GM19463 (cell line): ENCODE data around the gene CDK17.
"Not testable (repeated sequence)": the region's sequence is repeated elsewhere in the genome, so short reads cannot be mapped to it uniquely, and the experiment has no call there.

Source experiments
- ATAC-seq: cut with Tn5 transposase; IDR thresholded peaks from one replicate; pipeline ENCODE4 v1.9.1; 2021; ENCODE audit warnings: mild to moderate bottlenecking, moderate library complexity; ENCODE audit not compliant: unreplicated experiment

The CDK17 gene

DNA sequence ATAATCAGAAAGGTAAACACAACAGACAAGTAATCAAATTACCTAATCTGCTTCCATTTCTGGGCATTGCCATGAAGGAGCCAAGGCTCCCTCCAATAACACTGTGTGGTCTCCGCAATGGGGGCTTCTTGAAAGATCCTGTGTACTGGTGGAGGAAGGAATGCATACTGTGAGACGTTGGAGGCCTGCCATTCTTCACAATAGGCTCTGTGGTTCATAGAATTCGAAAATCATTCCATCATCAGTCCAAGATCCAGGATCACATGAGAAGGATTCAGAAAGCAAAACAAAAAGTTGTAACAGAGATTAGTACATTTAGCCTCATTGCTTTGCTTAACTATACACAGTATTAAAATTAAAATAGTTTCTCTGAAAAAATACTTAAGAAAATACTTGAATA lies 76.3 kb downstream of the CDK17 start:
- ATAC-seq, result no peak

DNA sequence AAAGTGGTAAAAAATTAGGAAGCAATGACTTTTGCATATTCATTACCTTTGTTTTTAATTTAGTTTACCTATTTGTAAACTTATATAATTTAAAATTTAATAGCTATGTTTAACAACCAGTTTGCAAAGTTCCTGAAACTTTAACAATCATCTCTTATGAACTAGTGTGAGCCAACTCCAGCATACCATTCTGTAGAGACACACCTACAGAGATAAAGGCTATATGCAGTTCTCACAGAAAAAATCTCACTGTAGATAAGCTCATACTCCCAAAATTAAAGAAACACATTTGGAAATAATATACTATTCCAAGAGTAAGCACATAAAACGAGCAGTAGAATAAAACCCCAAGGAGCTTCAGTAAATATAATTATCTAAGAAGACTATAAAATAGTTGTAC lies 77.5 kb downstream of the CDK17 start:
- no peak for ATAC-seq

GRCh38 chr12:96321941-96322340 lies 78.3 kb downstream of the CDK17 start:
- no peak for ATAC-seq

DNA sequence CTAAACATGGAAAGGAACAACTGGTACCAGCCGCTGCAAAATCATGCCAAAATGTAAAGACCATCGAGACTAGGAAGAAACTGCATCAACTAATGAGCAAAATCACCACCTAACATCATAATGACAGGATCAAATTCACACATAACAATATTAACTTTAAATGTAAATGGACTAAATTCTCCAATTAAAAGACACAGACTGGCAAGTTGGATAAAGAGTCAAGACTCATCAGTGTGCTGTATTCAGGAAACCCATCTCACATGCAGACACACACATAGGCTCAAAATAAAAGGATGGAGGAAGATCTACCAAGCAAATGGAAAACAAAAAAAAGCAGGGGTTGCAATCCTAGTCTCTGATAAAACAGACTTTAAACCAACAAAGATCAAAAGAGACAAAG lies 82.4 kb downstream of the CDK17 start:
- ATAC-seq, result not testable (repeated sequence)

DNA sequence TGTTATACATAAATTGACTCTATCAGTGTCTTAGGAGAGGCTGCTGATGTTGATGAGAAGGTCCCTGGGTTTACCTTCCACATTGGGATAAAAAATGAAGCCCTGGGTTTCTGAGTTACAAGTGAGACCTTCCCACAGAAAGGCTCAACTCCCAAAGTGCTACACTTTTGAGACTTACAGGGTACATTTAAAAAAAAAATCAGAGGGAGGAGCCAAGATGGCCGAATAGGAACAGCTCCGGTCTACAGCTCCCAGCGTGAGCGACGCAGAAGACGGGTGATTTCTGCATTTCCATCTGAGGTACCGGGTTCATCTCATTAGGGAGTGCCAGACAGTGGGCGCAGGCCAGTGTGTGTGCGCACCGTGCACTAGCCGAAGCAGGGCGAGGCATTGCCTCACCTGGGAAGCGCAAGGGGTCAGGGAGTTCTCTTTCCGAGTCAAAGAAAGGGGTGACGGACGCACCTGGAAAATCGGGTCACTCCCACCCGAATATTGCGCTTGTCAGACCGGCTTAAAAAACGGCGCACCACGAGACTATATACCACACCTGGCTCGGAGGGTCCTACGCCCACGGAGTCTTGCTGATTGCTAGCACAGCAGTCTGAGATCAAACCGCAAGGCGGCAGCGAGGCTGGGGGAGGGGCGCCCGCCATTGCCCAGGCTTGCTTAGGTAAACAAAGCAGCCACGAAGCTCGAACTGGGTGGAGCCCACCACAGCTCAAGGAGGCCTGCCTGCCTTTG lies 84.3 kb downstream of the CDK17 start:
- not testable (repeated sequence) for ATAC-seq

GRCh38 chr12:96314723-96315122 lies 85.5 kb downstream of the CDK17 start:
- ATAC-seq, result no peak

DNA sequence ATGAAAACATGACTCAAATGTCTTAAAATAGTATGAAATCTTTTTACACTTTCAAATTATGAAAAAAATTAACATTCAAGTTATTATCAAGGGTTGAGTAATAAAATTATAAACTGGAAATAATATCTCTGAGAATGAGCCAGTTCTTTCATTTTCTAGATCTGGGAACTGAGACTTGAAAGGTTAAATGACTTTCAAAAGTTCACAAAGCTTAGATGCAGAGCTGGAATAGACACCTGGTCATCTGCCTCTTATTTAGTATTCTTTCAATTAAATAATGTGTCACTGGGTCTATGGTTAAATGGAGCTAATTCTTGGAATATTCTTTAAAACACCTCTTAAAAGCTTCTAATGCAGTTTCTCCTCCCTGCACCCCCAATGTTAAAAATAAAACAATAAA lies 86.6 kb downstream of the CDK17 start:
- no peak for ATAC-seq

DNA sequence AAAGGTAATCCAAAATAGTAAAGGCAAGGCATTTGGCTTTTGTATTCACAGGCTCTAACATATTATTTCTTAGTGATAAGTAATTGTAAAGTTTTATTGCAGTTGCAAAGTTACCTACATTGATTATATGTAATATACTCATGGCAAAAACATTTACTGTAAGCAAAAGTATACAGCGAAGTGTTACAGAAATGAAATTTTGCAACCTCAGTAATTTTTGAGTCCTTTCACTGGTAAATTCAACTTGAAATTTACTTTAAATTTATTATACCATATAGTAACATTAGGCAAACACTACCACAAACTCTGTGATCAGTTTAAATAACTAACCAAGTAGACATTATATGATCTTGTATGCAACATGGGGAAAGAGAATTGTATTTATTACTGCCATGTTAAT lies 89.0 kb downstream of the CDK17 start:
- ATAC-seq, result no peak

DNA sequence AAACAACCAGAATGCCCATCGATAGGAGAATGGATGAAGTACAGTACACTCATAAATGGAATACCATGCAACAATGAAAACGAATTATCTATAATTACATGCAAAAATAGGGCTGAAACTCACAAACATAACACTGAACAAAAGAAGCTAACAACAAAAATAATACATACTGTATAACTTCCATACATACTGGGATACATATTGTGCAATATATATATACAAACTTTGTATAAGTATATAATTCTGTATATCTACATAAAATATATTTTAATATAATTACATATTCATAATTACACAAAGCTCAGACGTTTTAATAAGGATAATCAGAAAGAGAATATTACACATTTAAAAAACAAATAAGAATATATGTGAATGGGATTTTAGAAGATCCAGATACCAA lies 90.2 kb downstream of the CDK17 start:
- ATAC-seq, result no peak

DNA sequence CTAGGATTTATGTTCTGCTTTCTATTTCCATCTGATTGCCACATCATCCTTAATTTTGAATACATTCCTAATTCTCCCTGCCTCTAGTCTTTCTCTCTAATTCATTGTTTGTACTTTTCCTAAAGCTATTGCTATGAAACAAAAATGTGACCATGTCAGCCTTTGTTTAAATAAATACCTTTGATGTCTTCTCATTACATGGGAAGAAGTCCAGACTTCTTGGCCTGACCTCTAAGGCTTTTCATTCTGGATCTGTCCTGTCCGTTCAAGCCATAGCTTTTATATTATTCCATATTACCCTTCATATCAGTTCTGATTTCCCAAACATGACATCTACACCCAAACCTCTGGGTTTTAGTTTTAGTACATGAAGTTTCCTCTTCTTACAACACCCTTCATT lies 91.4 kb downstream of the CDK17 start:
- ATAC-seq, result no peak

GRCh38 chr12:96305665-96306064 lies 94.6 kb downstream of the CDK17 start:
- no peak for ATAC-seq

DNA sequence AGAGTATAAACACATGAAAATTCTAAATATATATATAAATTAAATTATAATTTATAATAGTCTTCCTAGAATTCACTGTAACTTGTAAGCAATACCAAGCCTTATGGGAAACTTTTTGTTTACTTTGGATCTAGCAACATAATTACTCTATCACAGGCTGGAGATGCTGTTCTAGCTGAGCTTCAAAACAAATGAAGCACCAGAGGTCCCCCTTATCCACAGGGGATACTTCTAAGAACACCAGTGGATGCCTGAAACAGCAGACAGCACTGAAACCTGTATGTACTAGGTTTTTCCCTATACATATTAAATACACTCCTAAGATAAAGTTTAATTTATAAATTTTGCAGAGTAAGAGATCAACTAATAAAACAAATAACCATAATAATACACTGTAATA lies 96.6 kb downstream of the CDK17 start:
- ATAC-seq, result no peak

DNA sequence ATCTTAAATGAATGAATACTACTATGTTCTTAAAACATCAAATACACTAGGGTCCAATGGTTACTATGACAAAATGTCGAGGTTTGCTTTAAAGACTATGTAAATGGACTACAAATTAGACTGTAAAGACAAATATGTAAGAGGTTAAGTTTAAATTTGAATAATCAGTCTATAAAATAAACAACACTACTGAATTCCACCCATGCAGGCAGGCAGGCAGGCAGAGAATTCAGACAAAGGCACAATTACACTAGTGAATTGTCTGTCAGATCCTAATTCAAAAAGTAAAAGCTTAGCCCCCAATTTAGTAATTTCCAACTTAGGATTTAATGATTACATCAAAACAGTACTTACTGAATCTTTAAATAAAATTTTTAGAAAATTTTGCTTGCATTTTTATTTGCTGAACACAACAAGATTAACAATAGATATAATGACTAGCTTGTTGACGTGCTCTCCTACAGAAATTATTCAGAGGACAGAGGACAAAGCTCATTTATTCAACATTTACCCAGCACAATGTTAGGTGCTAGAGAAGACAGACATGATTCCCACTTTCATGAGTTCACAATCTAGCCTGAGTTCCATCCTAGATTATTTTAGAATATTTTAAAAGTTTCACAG lies 97.4 kb downstream of the CDK17 start:
- no peak for ATAC-seq

GRCh38 chr12:96301732-96302131 lies 98.5 kb downstream of the CDK17 start:
- no peak for ATAC-seq

DNA sequence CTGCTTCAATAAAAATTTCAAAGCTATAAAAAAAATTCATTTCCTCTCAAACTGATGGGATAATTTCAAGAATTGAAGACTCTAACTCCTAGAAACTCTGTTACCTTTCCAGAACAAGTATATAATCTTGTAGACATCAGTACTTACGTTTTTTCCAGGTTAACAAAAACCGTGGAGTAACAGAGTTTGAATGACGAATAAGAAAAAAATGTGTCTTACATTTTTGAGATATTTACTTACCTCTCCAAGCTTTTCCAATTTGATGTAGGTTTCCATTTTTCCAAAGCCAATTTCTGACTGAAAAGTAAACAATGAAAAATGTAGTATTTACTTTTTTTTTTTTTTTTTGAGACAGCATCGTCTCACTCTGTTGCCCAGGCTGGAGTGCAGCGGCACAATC lies 100.2 kb downstream of the CDK17 start:
- no peak for ATAC-seq

GRCh38 chr12:96297504-96297903 lies 102.7 kb downstream of the CDK17 start:
- ATAC-seq, result no peak

GRCh38 chr12:96295532-96296160 lies 104.6 kb downstream of the CDK17 start:
- no peak for ATAC-seq

- no peak for ATAC-seq
Measured at GRCh38 chr12:96294831-96295230, 105.4 kb downstream of the CDK17 start.

- ATAC-seq, result no peak
Measured at GRCh38 chr12:96293093-96293492, 107.1 kb downstream of the CDK17 start.

DNA sequence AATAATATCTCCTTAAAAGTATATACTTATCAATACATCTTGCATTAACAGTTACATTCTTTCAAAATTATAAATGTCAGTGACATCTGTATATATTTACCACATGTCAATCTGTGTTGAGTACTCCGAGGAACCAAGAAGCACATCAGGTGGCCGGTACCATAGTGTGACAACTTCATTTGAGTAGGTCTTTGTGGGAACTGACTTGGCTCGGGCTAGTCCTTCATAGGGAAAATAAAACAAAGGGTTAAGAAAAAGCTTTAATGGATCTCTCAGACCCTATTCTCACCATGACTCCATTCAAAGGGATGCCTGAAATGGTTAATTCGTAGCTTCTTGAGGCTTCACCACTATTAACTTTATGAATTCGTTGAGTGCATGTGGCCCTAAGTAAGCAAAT lies 111.2 kb downstream of the CDK17 start:
- no peak for ATAC-seq

GRCh38 chr12:96285158-96285557 lies 115.1 kb downstream of the CDK17 start:
- no peak for ATAC-seq

- no peak for ATAC-seq
Measured at GRCh38 chr12:96274331-96274730, 125.9 kb downstream of the CDK17 start.
